Measurements from ENCODE around the gene MEA1.

MEA1 gene

GRCh38 chr6:43013843-43014433 is at the start of gene MEA1, which contains the start of gene KLHDC3:
Gene MEA1, minus strand, starts transcription at chr6:43013946. Its CDS starts 133 bp downstream, at chr6:43013813.
Gene KLHDC3, plus strand, starts transcription at chr6:43014249. Its CDS starts 2,944 bp downstream, at chr6:43017193.
- Histone ChIP-seq H3K4me3 (ENCODE audit: low read depth in 1 of 2, low read length in 2 of 2) (peak within 1 kb of the TSS; percentile 75 to 89), H3K9me3 (ENCODE audit: low read length) (no peaks in the 10 kb centered on the region), H3K4me1 (ENCODE audit: insufficient read depth, low read length) (peaks cover 39% of the 10 kb centered on the region), H3K9ac (ENCODE audit: low read length) (peak within 1 kb of the TSS; percentile 85), H3K27ac (ENCODE audit: low read depth, low read length) (peak within 1 kb of the TSS; percentile 78), H3K27me3 (ENCODE audit: control insufficient read depth in 1 of 2, insufficient read depth in 2 of 2, low read length in 2 of 2) (no peaks in the 10 kb centered on the region), H3K36me3 (ENCODE audit: insufficient read depth, low read length) (peaks cover 46% of the 10 kb centered on the region)

- Histone ChIP-seq H3K27me3 (ENCODE audit: control insufficient read depth in 1 of 2, insufficient read depth in 2 of 2, low read length in 2 of 2) (no peaks in the 10 kb centered on the region), H3K9ac (ENCODE audit: low read length) (no peak overlapping the region), H3K36me3 (ENCODE audit: insufficient read depth, low read length) (peaks cover 28% of the 10 kb centered on the region), H3K4me1 (ENCODE audit: insufficient read depth, low read length) (peaks cover 23% of the 10 kb centered on the region), H3K9me3 (ENCODE audit: low read length) (no peaks in the 10 kb centered on the region), H3K27ac (ENCODE audit: low read depth, low read length) (no peak overlapping the region), H3K4me3 (ENCODE audit: low read depth in 1 of 2, low read length in 2 of 2) (no peak overlapping the region)
Measured at GRCh38 chr6:43062818-43063217, 49.1 kb upstream of the MEA1 start.

- no peak overlapping the region for H3K4me3 ChIP-seq (ENCODE audit: low read depth in 1 of 2, low read length in 2 of 2)
- H3K36me3 ChIP-seq (ENCODE audit: insufficient read depth, low read length) = peaks cover 30% of the 10 kb centered on the region
Measured at GRCh38 chr6:43061861-43062260, 48.1 kb upstream of the MEA1 start.

GRCh38 chr6:43060755-43061633 is 47.2 kb upstream of the MEA1 start:
- Histone ChIP-seq H3K9me3 (ENCODE audit: low read length) (no peaks in the 10 kb centered on the region), H3K9ac (ENCODE audit: low read length) (no peak overlapping the region), H3K27ac (ENCODE audit: low read depth, low read length) (no peak overlapping the region), H3K27me3 (ENCODE audit: control insufficient read depth in 1 of 2, insufficient read depth in 2 of 2, low read length in 2 of 2) (no peaks in the 10 kb centered on the region), H3K36me3 (ENCODE audit: insufficient read depth, low read length) (peaks cover 21% of the 10 kb centered on the region), H3K4me1 (ENCODE audit: insufficient read depth, low read length) (peaks cover 24% of the 10 kb centered on the region), H3K4me3 (ENCODE audit: low read depth in 1 of 2, low read length in 2 of 2) (peak overlapping the region in 1 of 2 donors; percentile 97)

More at GRCh38 chr6:43061861-43062260, 48.1 kb upstream of the MEA1 start:
- no peaks in the 10 kb centered on the region for H3K27me3 ChIP-seq (ENCODE audit: control insufficient read depth in 1 of 2, insufficient read depth in 2 of 2, low read length in 2 of 2)
- peaks cover 24% of the 10 kb centered on the region for H3K4me1 ChIP-seq (ENCODE audit: insufficient read depth, low read length)
- no peak overlapping the region for H3K9ac ChIP-seq (ENCODE audit: low read length)
- no peaks in the 10 kb centered on the region for H3K9me3 ChIP-seq (ENCODE audit: low read length)
- H3K27ac ChIP-seq (ENCODE audit: low read depth, low read length) = no peak overlapping the region

- H3K27ac ChIP-seq (ENCODE audit: low read depth, low read length) = peak overlapping the region; percentile 83
- no peaks in the 10 kb centered on the region for H3K27me3 ChIP-seq (ENCODE audit: control insufficient read depth in 1 of 2, insufficient read depth in 2 of 2, low read length in 2 of 2)
- H3K36me3 ChIP-seq (ENCODE audit: insufficient read depth, low read length) = peaks cover 21% of the 10 kb centered on the region
Measured at GRCh38 chr6:43060034-43060754, 46.4 kb upstream of the MEA1 start.

GRCh38 chr6:43059168-43060033 is 45.7 kb upstream of the MEA1 start, which contains the start of the genes KLC4 and MRPL2:
Gene KLC4, plus strand, starts transcription at chr6:43059631. Its CDS starts 1,705 bp downstream, at chr6:43061336.
Gene MRPL2, minus strand, starts transcription at chr6:43059434. Its CDS starts 53 bp downstream, at chr6:43059381.
- H3K9me3 ChIP-seq (ENCODE audit: low read length) = no peaks in the 10 kb centered on the region
- peaks cover 28% of the 10 kb centered on the region for H3K4me1 ChIP-seq (ENCODE audit: insufficient read depth, low read length)
- peak within 1 kb of the TSS; percentile 83 to 97 for H3K4me3 ChIP-seq (ENCODE audit: low read depth in 1 of 2, low read length in 2 of 2)
- H3K27ac ChIP-seq (ENCODE audit: low read depth, low read length) = peak within 1 kb of the TSS; percentile 93
- H3K9ac ChIP-seq (ENCODE audit: low read length) = peak within 1 kb of the TSS; percentile 82
- H3K36me3 ChIP-seq (ENCODE audit: insufficient read depth, low read length) = peaks cover 24% of the 10 kb centered on the region
- no peaks in the 10 kb centered on the region for H3K27me3 ChIP-seq (ENCODE audit: control insufficient read depth in 1 of 2, insufficient read depth in 2 of 2, low read length in 2 of 2)

More at GRCh38 chr6:43060034-43060754, 46.4 kb upstream of the MEA1 start:
- Histone ChIP-seq H3K4me1 (ENCODE audit: insufficient read depth, low read length) (peaks cover 24% of the 10 kb centered on the region), H3K9me3 (ENCODE audit: low read length) (no peaks in the 10 kb centered on the region), H3K4me3 (ENCODE audit: low read depth in 1 of 2, low read length in 2 of 2) (peak overlapping the region; percentile 66 to 97), H3K9ac (ENCODE audit: low read length) (peak overlapping the region; percentile 82)

GRCh38 chr6:43058531-43058930 is 44.8 kb upstream of the MEA1 start:
- H3K4me3 ChIP-seq (ENCODE audit: low read depth in 1 of 2, low read length in 2 of 2) = peak overlapping the region; percentile 83 to 97
- H3K9ac ChIP-seq (ENCODE audit: low read length) = peak overlapping the region; percentile 82
- H3K9me3 ChIP-seq (ENCODE audit: low read length) = no peaks in the 10 kb centered on the region
- peak overlapping the region; percentile 93 for H3K27ac ChIP-seq (ENCODE audit: low read depth, low read length)
- no peaks in the 10 kb centered on the region for H3K27me3 ChIP-seq (ENCODE audit: control insufficient read depth in 1 of 2, insufficient read depth in 2 of 2, low read length in 2 of 2)
- peaks cover 32% of the 10 kb centered on the region for H3K4me1 ChIP-seq (ENCODE audit: insufficient read depth, low read length)
- peaks cover 19% of the 10 kb centered on the region for H3K36me3 ChIP-seq (ENCODE audit: insufficient read depth, low read length)

- Histone ChIP-seq H3K36me3 (ENCODE audit: insufficient read depth, low read length) (peaks cover 19% of the 10 kb centered on the region), H3K9ac (ENCODE audit: low read length) (no peak overlapping the region), H3K4me1 (ENCODE audit: insufficient read depth, low read length) (peaks cover 41% of the 10 kb centered on the region), H3K4me3 (ENCODE audit: low read depth in 1 of 2, low read length in 2 of 2) (no peak overlapping the region), H3K27me3 (ENCODE audit: control insufficient read depth in 1 of 2, insufficient read depth in 2 of 2, low read length in 2 of 2) (no peaks in the 10 kb centered on the region), H3K9me3 (ENCODE audit: low read length) (no peaks in the 10 kb centered on the region), H3K27ac (ENCODE audit: low read depth, low read length) (no peak overlapping the region)
Measured at GRCh38 chr6:43055966-43056365, 42.2 kb upstream of the MEA1 start.

- H3K36me3 ChIP-seq (ENCODE audit: insufficient read depth, low read length) = peaks cover 27% of the 10 kb centered on the region
- peaks cover 31% of the 10 kb centered on the region for H3K4me1 ChIP-seq (ENCODE audit: insufficient read depth, low read length)
- peak overlapping the region; percentile 24 for H3K9ac ChIP-seq (ENCODE audit: low read length)
- H3K4me3 ChIP-seq (ENCODE audit: low read depth in 1 of 2, low read length in 2 of 2) = peak overlapping the region; percentile 23 to 71
- H3K27me3 ChIP-seq (ENCODE audit: control insufficient read depth in 1 of 2, insufficient read depth in 2 of 2, low read length in 2 of 2) = no peaks in the 10 kb centered on the region
- no peaks in the 10 kb centered on the region for H3K9me3 ChIP-seq (ENCODE audit: low read length)
- H3K27ac ChIP-seq (ENCODE audit: low read depth, low read length) = peak overlapping the region; percentile 97
Measured at GRCh38 chr6:43054206-43054943, 40.6 kb upstream of the MEA1 start.
